ENCODE measurements around the gene RPL4.

Gene RPL4

GRCh38 chr15:66459818-66460615 is 44.6 kb downstream of the RPL4 start:
- DNase-seq (ENCODE audit: low read depth in 2 of 2), result no peak

- no peak for DNase-seq (ENCODE audit: low read depth in 2 of 2)
Measured at GRCh38 chr15:66456211-66456610, 48.4 kb downstream of the RPL4 start.

GRCh38 chr15:66454143-66454542 is 50.5 kb downstream of the RPL4 start:
- no peak for DNase-seq (ENCODE audit: low read depth in 2 of 2)

- no peak for DNase-seq (ENCODE audit: low read depth in 2 of 2)
Measured at GRCh38 chr15:66452971-66453580, 51.6 kb downstream of the RPL4 start.

- no peak for DNase-seq (ENCODE audit: low read depth in 2 of 2)
Measured at GRCh38 chr15:66452420-66452819, 52.2 kb downstream of the RPL4 start.

Measured in fibroblast of skin of left quadriceps (primary cell).